Prostate gland (tissue), 2 donors: ENCODE measurements around the gene ABHD16B. TPM values are rescaled to one million over a fixed set of nuclear protein-coding genes. Genes with fewer than 3 reads are reported as not detected.

Experiments
- DNase-seq: peaks from one replicate; pipeline ENCODE4 v3.0.0-alpha.2; 2019; ENCODE audit warnings: low spot score
- H3K27ac ChIP-seq, 2 donors: fragments of 200-600 bp; sonication (generic); 2 replicates each; pipeline ENCODE4 v1.5.1; 2017 to 2019
- H3K27me3 ChIP-seq: fragments of 200-600 bp; sonication (generic); replicated peaks from 2 replicates; pipeline ENCODE4 v1.5.1; 2019; ENCODE audit not compliant: insufficient read depth
- H3K36me3 ChIP-seq, 2 donors: fragments of 200-600 bp; sonication (generic); 1 replicate in 1 of 2; 2 replicates in 1 of 2; pipeline versions ENCODE4 v1.5.1 to v1.8.1; 2017 to 2019
- H3K4me1 ChIP-seq: fragments of 200-600 bp; sonication (generic); replicated peaks from 2 replicates; pipeline ENCODE4 v1.5.1; 2019
- H3K4me3 ChIP-seq, 2 donors: fragments of 200-600 bp; sonication (generic); 2 replicates each; pipeline ENCODE4 v1.5.1; 2017 to 2019
- H3K9me3 ChIP-seq: fragments of 200-600 bp; sonication (generic); 2 replicates; pipeline ENCODE4 v1.5.1; 2017
- POLR2A ChIP-seq: fragments of 450-650 bp; IDR thresholded peaks from one replicate; pipeline ENCODE4 v1.6.1; 2016; ENCODE audit warnings: antibody characterized with exemption, mild to moderate bottlenecking
- POLR2AphosphoS5 ChIP-seq: sonication (generic); formaldehyde crosslinking; IDR thresholded peaks from one replicate; pipeline ENCODE4 v1.6.1; 2017; ENCODE audit warnings: antibody characterized with exemption
- WGBS: methylation state at CpG from one replicate; pipeline ENCODE4 v1.1.5; 2018; 5-methylcytosine and 5-hydroxymethylcytosine counted together
- intact Hi-C: fragments of 100-400 bp; cut with DNase I; formaldehyde crosslinking; loops from one replicate; pipeline ENCODE4 v1.14.2; 2022
- total RNA-seq, 2 donors: library from RNA; depleted of rRNA; stranded (reverse); fragments of >200 nt; gene quantifications; one replicate each; pipeline ENCODE4 v1.1.0, GENCODE V29; 2016
- TF ChIP-seq, protein P1 (sequence below), 4 experiments: fragments of 200-600 bp in 2 of 4; fragments of 450-650 bp in 2 of 4; sonication (generic) in 2 of 4; IDR thresholded peaks; 1 replicate in 3 of 4; 2 replicates in 1 of 4; pipeline ENCODE4 v1.5.1; 2016 to 2019; ENCODE audit warnings: antibody characterized with exemption in 4 of 4, mild to moderate bottlenecking in 2 of 4, moderate library complexity in 2 of 4

Gene ABHD16B
- total RNA-seq, 2 donors from 2014 or later, result 1.6 TPM; not detected in 1

DNA sequence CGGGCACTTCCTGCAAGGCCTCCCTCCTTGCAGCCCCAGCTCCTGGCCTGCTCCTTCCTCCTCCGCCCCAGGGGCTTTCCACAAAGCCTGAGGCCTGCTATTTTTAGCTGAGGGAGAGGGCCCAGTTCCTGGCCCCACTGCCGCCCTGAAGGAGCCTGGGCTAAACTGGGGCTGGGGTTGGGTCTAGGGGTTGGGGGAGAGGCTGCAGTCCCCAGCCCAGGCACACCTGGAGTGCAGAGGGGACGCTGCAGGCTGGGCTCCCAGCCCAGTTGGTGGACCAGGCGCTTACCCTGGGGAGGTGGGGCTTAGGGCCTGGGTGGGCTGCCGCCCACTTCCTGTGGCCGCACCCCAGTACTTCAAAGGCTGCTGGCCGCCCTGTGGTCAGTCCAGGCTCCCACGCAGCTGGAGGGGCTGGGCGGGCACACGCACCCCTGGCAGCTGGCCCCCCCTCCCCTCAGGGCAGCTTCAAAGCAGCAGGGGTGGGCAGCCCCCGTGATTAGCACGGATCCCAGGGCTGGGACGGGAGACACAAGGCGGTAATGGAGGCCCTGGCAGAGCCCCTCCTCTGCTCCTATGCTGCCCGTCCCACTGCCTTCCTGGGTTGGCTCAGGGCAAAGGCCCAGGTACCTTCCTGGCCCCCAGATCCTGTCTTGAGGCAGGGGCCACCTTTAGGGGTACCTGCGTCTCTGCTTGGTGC, 7.1 kb upstream of the ABHD16B start:
- TF ChIP-seq, protein P1, sequence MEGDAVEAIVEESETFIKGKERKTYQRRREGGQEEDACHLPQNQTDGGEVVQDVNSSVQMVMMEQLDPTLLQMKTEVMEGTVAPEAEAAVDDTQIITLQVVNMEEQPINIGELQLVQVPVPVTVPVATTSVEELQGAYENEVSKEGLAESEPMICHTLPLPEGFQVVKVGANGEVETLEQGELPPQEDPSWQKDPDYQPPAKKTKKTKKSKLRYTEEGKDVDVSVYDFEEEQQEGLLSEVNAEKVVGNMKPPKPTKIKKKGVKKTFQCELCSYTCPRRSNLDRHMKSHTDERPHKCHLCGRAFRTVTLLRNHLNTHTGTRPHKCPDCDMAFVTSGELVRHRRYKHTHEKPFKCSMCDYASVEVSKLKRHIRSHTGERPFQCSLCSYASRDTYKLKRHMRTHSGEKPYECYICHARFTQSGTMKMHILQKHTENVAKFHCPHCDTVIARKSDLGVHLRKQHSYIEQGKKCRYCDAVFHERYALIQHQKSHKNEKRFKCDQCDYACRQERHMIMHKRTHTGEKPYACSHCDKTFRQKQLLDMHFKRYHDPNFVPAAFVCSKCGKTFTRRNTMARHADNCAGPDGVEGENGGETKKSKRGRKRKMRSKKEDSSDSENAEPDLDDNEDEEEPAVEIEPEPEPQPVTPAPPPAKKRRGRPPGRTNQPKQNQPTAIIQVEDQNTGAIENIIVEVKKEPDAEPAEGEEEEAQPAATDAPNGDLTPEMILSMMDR (IDR thresholded peaks at IDR 0.05), result no peak
- TF ChIP-seq POLR2A, result no peak
- no peak for TF ChIP-seq POLR2AphosphoS5
- no peak for DNase-seq
- intact Hi-C loops, result no loop called here
- WGBS, result 19% methylated on average over 15 of the region's 17 CpGs
- Histone ChIP-seq H3K27me3 (no peaks in the 10 kb centered on the region), H3K9me3 (no peaks in the 10 kb centered on the region), H3K36me3 (no peaks in the 10 kb centered on the region), H3K27ac (peak overlapping the region; percentile 39 to 51), H3K4me3 (peak overlapping the region in 1 of 2 donors; percentile 5), H3K4me1 (peaks cover 5% of the 10 kb centered on the region)

DNA sequence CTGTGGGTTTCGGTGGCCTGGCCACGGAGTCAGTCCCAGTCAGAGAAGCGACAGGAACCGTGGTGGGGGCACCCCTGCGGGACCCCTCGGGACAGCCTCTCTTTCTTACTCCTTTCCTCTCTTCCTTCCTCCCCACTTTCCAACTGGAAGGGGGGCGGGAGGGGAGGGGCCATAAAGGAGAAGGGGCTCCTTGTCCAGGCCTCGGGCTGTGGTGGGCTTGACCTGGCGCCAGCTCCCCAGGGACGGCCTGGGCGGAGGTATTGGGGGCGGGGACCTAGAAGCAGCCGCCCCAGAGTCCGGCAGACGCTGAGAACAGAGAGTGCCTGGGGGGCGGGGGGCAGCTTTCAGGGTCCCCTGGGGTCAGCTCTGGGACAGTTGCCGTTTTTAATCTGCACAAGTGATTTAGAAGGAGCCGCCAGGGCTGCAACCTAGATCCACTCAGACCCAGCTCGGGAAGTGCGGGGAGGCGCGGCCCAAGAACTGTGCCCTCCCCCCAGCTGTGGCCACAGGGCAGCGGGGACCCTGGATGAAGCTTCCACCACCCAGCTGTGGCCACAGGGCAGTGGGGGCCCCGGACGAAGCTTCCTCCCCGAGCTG, 6.4 kb upstream of the ABHD16B start:
- no peaks in the 10 kb centered on the region for H3K9me3 ChIP-seq
- no peaks in the 10 kb centered on the region for H3K36me3 ChIP-seq
- H3K4me1 ChIP-seq, result peaks cover 5% of the 10 kb centered on the region
- H3K4me3 ChIP-seq, result peak overlapping the region; percentile 3 to 5
- WGBS, result 8% methylated on average over 20 of the region's 26 CpGs
- TF ChIP-seq POLR2AphosphoS5, result no peak
- TF ChIP-seq, protein P1 (IDR thresholded peaks at IDR 0.05), result no peak
- TF ChIP-seq POLR2A, result no peak
- no peak for DNase-seq
- intact Hi-C loops, result no loop called here
- H3K27ac ChIP-seq, result peak overlapping the region; percentile 39 to 51
- H3K27me3 ChIP-seq, result no peaks in the 10 kb centered on the region

DNA sequence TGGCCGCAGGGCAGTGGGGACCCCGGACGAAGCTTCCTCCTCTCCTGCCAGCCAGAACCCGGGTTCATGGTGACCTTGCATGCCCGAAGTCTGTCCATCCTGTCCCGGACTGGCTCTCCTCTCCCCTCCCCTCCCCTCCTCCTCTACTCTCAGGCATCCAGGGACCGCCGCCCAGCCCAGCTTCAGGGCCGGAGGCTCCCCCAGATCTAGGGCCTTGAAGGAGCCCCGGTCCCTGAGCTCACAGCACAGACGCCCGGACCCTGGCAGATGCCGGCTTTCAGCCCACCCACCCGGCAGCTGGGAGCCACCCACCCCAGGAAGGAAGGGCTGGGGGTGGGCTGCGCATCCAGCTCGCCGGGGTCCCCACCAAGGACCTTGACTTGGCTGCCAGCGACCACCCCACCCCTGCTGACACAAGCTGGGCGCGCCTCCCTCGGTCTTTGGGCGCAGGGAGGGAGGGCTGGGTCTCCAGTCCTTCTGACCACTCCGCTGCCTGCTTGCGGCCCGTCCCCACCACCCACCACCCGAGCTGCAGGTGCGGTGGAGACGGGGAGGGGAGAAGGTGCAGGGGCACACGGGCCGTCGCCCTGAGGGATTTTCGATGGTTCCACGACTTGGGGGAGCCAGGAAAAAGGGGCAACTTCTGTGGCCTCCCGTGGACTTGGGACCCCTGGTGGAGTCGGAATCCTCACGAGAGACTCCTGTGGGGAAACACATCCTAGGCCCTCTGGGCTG, 5.8 kb upstream of the ABHD16B start:
- Histone ChIP-seq H3K4me1 (peaks cover 5% of the 10 kb centered on the region), H3K36me3 (no peaks in the 10 kb centered on the region), H3K4me3 (peak overlapping the region in 1 of 2 donors; percentile 3), H3K27ac (no peak overlapping the region), H3K27me3 (no peaks in the 10 kb centered on the region), H3K9me3 (no peaks in the 10 kb centered on the region)
- TF ChIP-seq, protein P1 (IDR thresholded peaks at IDR 0.05), result no peak
- no peak for TF ChIP-seq POLR2AphosphoS5
- TF ChIP-seq POLR2A, result no peak
- no peak for DNase-seq
- intact Hi-C loops, result no loop called here
- WGBS, result 25% methylated on average over 30 of the region's 36 CpGs

DNA sequence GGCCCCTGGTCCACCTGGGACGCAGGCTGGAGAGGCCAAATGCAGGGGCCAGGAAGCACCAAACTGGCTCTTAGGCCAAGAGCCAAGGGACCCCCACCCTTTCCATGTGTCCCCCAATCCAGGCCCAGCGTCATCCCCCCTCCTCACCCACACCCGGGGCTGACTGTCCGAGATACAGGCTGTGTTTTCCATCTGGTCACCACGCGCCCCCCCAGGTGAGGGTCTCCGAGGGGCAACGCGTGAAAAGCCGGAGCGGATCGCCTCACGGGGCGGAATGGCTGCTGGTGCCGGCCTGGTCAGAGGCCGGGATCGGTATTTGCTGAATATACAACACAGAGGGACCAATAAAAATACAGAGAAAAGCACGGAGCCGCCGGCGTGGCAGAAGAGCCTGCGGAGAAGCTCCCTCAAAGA, 5.2 kb upstream of the ABHD16B start:
- TF ChIP-seq, protein P1 (IDR thresholded peaks at IDR 0.05), result no peak
- TF ChIP-seq POLR2A, result no peak
- TF ChIP-seq POLR2AphosphoS5, result no peak
- no peak overlapping the region for H3K27ac ChIP-seq
- WGBS, result 36% methylated on average over 22 of the region's 22 CpGs
- H3K4me1 ChIP-seq, result peaks cover 5% of the 10 kb centered on the region
- no peaks in the 10 kb centered on the region for H3K36me3 ChIP-seq
- intact Hi-C loops, result no loop called here
- no peak for DNase-seq
- no peak overlapping the region for H3K4me3 ChIP-seq
- H3K9me3 ChIP-seq, result no peaks in the 10 kb centered on the region
- no peaks in the 10 kb centered on the region for H3K27me3 ChIP-seq
